K562 (cell line): ENCODE results near the gene SLC8A2. TPM values are rescaled to one million over a fixed set of nuclear protein-coding genes. Genes with fewer than 3 reads are reported as not detected.
A peak's percentile ranks its signal among the peaks of the same experiment; 100 is the strongest.

Experiments used
- ATAC-seq: fragments of 200-7000 bp; cut with Tn5 transposase; 3 replicates; pipeline ENCODE4 v1.9.1; 2020; ENCODE audit warnings: moderate library complexity
- BruUV-seq: library from RNA; stranded (reverse); fragments of 400-500 nt; replicated peaks from 2 replicates; lab custom pipeline; 2021; lab: Mats Ljungman, UMichigan
- CTCF ChIA-PET: fragments of 300-600 bp; formaldehyde crosslinking; extraction: SDS; loops from one replicate; lab custom pipeline; 2021; ENCODE audit warnings: low intra/inter-chr PET ratio; lab: Yijun Ruan, JAX
- POLR2A ChIA-PET: fragments of 300-600, 350-650 bp; sonication (Branson Sonifier 250); formaldehyde crosslinking; extraction: SDS; loops from one replicate; lab custom pipeline; 2021; ENCODE audit warnings: antibody characterized with exemption, inconsistent platforms; lab: Yijun Ruan, JAX
- DNase-seq, 4 experiments: peaks; one replicate each; pipeline versions ENCODE4 v3.0.0 to v3.0.0-alpha.2; 2011 to 2018; ENCODE audit warnings: low spot score in 3 of 4, mixed read lengths in 3 of 4; ENCODE audit errors: extremely low read depth in 1 of 4
- FAIRE-seq: peaks from 2 replicates; lab custom pipeline; 2011; peaks lifted over from hg19 to GRCh38; lab: Jason Lieb, UNC
- H2AFZ ChIP-seq: 2 replicates; pipeline ENCODE4 v1.6.0; 2011; ENCODE audit warnings: low read depth, low read length, control low read depth, inconsistent platforms
- H3K27ac ChIP-seq: fragments of 200-600 bp; 3 replicates; pipeline ENCODE4 v1.8.0; 2011; ENCODE audit warnings: low read depth, mild to moderate bottlenecking, control low read depth, inconsistent platforms, low read length, moderate library complexity, mixed read lengths; ENCODE audit errors: extremely low read depth
- H3K27me3 ChIP-seq, 2 experiments: fragments of 300-600 bp in 1 of 2; 2 replicates in 1 of 2; 3 replicates in 1 of 2; pipeline versions ENCODE4 v1.6.0 to v1.8.0; 2011; ENCODE audit warnings: inconsistent platforms in 2 of 2, low read length in 2 of 2, mild to moderate bottlenecking in 1 of 2, mixed read lengths in 1 of 2, moderate library complexity in 1 of 2; ENCODE audit not compliant: control insufficient read depth in 2 of 2, insufficient read depth in 2 of 2
- H3K36me3 ChIP-seq: fragments of 300-600 bp; 3 replicates; pipeline ENCODE4 v1.8.0; 2011; ENCODE audit warnings: mild to moderate bottlenecking, low read length, inconsistent platforms; ENCODE audit not compliant: control insufficient read depth, insufficient read depth
- H3K4me1 ChIP-seq, 2 experiments: fragments of 200-600 bp in 1 of 2; replicated peaks in 1 of 2; 2 replicates in 1 of 2; 3 replicates in 1 of 2; pipeline versions ENCODE4 v1.5.1 to v1.8.0; 2011; ENCODE audit warnings: inconsistent platforms in 2 of 2, low read length in 2 of 2, mild to moderate bottlenecking in 1 of 2, mixed read lengths in 1 of 2, moderate library complexity in 1 of 2; ENCODE audit not compliant: control insufficient read depth in 2 of 2, insufficient read depth in 2 of 2
- H3K4me2 ChIP-seq: 2 replicates; pipeline ENCODE4 v1.6.1; 2011; ENCODE audit warnings: low read length, control low read depth, inconsistent platforms, mixed read lengths; ENCODE audit not compliant: insufficient read depth
- H3K4me3 ChIP-seq: fragments of 200-600 bp; sonication (generic), shearing (Covaris generic); 2 replicates; pipeline ENCODE4 v1.5.1; 2016; ENCODE audit warnings: control low read depth, inconsistent platforms
- H3K79me2 ChIP-seq: fragments of 200-600 bp; 3 replicates; pipeline ENCODE4 v1.8.0; 2011; ENCODE audit warnings: low read length, inconsistent platforms; ENCODE audit not compliant: control insufficient read depth, insufficient read depth
- H3K9ac ChIP-seq, 2 experiments: 2 replicates each; pipeline versions ENCODE4 v1.6.0 to v1.6.1; 2011; ENCODE audit warnings: low read depth in 2 of 2, low read length in 2 of 2, control low read depth in 1 of 2, inconsistent platforms in 1 of 2, mild to moderate bottlenecking in 1 of 2, mixed read lengths in 1 of 2; ENCODE audit not compliant: insufficient read depth in 1 of 2
- H3K9me1 ChIP-seq: one replicate; pipeline ENCODE4 v1.6.0; 2011; ENCODE audit warnings: inconsistent platforms, mild to moderate bottlenecking, low read length, moderate library complexity; ENCODE audit not compliant: control insufficient read depth, insufficient read depth
- H3K9me3 ChIP-seq: replicated peaks from 2 replicates; pipeline ENCODE4 v1.5.1; 2011; ENCODE audit warnings: low read depth, low read length, inconsistent platforms; ENCODE audit not compliant: control insufficient read depth, insufficient read depth
- H4K20me1 ChIP-seq: replicated peaks from 2 replicates; pipeline ENCODE4 v1.6.1; 2011; ENCODE audit warnings: low read length, inconsistent platforms, mixed read lengths; ENCODE audit not compliant: control insufficient read depth, insufficient read depth
- EHMT2 ChIP-seq: fragments of 450-650 bp; IDR thresholded peaks from 2 replicates; pipeline ENCODE4 v1.6.1; 2018; ENCODE audit warnings: antibody characterized with exemption
- MCM2 ChIP-seq: fragments of 450-650 bp; IDR thresholded peaks from 2 replicates; pipeline ENCODE4 v1.6.1; 2017; ENCODE audit warnings: low read depth, mild to moderate bottlenecking
- MIER1 ChIP-seq: fragments of 450-650 bp; IDR thresholded peaks from 2 replicates; pipeline ENCODE4 v1.6.1; 2016; ENCODE audit warnings: antibody characterized with exemption, mild to moderate bottlenecking, low read depth
- NONO ChIP-seq, 2 experiments: fragments of 200-400 bp in 1 of 2; fragments of 450-650 bp in 1 of 2; formaldehyde crosslinking in 1 of 2; IDR thresholded peaks; 2 replicates each; pipeline ENCODE4 v1.6.1; 2017; ENCODE audit warnings: low read depth in 2 of 2, mild to moderate bottlenecking in 2 of 2, moderate library complexity in 2 of 2, low read length in 1 of 2
- PTTG1 ChIP-seq: fragments of 450-650 bp; IDR thresholded peaks from 2 replicates; pipeline ENCODE4 v1.6.1; 2016; ENCODE audit warnings: low read depth, mild to moderate bottlenecking, missing genetic modification characterization, missing compliant biosample characterization
- SIN3B ChIP-seq: fragments of 450-650 bp; IDR thresholded peaks from 2 replicates; pipeline ENCODE4 v1.6.1; 2017; ENCODE audit warnings: low read depth, mild to moderate bottlenecking, moderate library complexity
- TCF7L2 ChIP-seq: fragments of 150-350 bp; IDR thresholded peaks from 2 replicates; pipeline ENCODE4 v1.6.1; 2016; ENCODE audit warnings: low read depth, mild to moderate bottlenecking, low read length, moderate library complexity
- XRCC3 ChIP-seq: fragments of 450-650 bp; IDR thresholded peaks from 2 replicates; pipeline ENCODE4 v1.6.1; 2017; ENCODE audit warnings: mild to moderate bottlenecking, moderate library complexity
- ZBTB7A ChIP-seq: IDR thresholded peaks from 2 replicates; pipeline ENCODE4 v1.6.1; 2011; ENCODE audit warnings: low read depth, mild to moderate bottlenecking, low read length, moderate library complexity, borderline replicate concordance; ENCODE audit not compliant: control insufficient read depth
- ZKSCAN1 ChIP-seq: fragments of 150-350 bp; IDR thresholded peaks from 2 replicates; pipeline ENCODE4 v1.6.1; 2016; ENCODE audit warnings: low read depth, low read length
- WGBS: fragments of 100-300 bp; shearing (Covaris generic); methylation state at CpG from one replicate; pipeline ENCODE4 v1.1.6; 2016; ENCODE audit warnings: low coverage, mixed read lengths; ENCODE audit not compliant: insufficient coverage; ENCODE audit errors: missing lambda C conversion rate; 5-methylcytosine and 5-hydroxymethylcytosine counted together
- in situ Hi-C: fragments of 300-500 bp; cut with MboI; formaldehyde crosslinking; loops from 4 replicates; pipeline ENCODE4 v1.15.0; 2018; ENCODE audit warnings: inconsistent platforms, mixed read lengths
- intact Hi-C: fragments of 100-400 bp; cut with micrococcal nuclease; formaldehyde crosslinking; loops from 2 replicates; pipeline ENCODE4 v1.14.2; 2022
- polyA plus RNA-seq, 8 experiments: library from polyadenylated mRNA; depleted of rRNA in 4 of 8; stranded (reverse) in 5 of 8; unstranded in 3 of 8; fragments of >200 nt; fragmentation: Nextera tagmentation in 2 of 8; fragmentation: Illumina TruSeq in 1 of 8; extraction: Ambion mirVana in 2 of 8; extraction: Trizol in 1 of 8; gene quantifications; 2 replicates each; pipeline versions ENCODE4 v1.2.1 to v1.2.3, GENCODE V29; 2011 to 2014; ENCODE audit warnings: inconsistent platforms in 1 of 8, missing spikeins in 1 of 8
- total RNA-seq, 7 experiments: library from RNA; depleted of rRNA in 6 of 7; stranded (reverse); fragments of >200 nt in 6 of 7; fragmentation: Illumina TruSeq in 2 of 7; extraction: Trizol in 2 of 7; gene quantifications; 2 replicates each; pipeline versions ENCODE4 v1.2.1 to v1.2.3, GENCODE V29; 2011 to 2021; ENCODE audit warnings: low replicate concordance in 1 of 7
- TF ChIP-seq, protein P1 (sequence below), 2 experiments: fragments of 450-650 bp; formaldehyde crosslinking in 1 of 2; IDR thresholded peaks; 2 replicates each; pipeline versions ENCODE4 v1.4.0 to v1.6.1; 2014 to 2020; ENCODE audit warnings: mild to moderate bottlenecking in 2 of 2, borderline replicate concordance in 1 of 2, low read depth in 1 of 2
- TF ChIP-seq, protein P2 (sequence below): sonication (generic); formaldehyde crosslinking; IDR thresholded peaks from 2 replicates; pipeline ENCODE4 v1.4.0; 2020; ENCODE audit warnings: mild to moderate bottlenecking, missing genetic modification reagents

Gene SLC8A2
- total and polyA plus RNA-seq, 9 of the 15 experiments (the other 6 are each of a cell fraction or from before 2014, with no cell fraction given): 0.07 to 0.66 (median 0.24) TPM; not detected in 3

DNA sequence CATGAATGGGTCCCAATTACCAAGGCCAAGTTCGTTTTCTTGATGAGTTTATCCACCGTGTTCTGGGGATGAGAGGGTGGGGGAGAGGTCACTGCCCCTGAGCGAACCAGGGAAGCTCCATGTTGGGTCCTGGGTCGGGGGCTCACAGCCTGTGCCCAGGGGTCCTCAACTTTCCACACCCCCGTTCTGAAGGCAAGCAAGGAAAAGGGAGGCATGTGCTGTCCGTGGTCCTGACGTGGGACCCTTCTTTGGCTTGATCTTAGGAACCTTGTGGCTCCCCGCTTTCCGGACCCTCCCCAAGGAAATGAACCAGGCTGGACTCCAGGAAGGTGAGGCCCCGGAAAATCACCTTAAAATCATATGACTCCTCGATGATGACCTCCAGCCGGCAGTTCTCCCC, 34.2 kb downstream of the SLC8A2 start:
- no peaks in the 10 kb centered on the region; a peak in 1 of 5 replicates for H3K4me1 ChIP-seq
- H3K9ac ChIP-seq: no peak overlapping the region
- no peak for DNase-seq
- no peak overlapping the region for H3K4me2 ChIP-seq
- H3K27ac ChIP-seq: no peak overlapping the region
- peaks cover 3% of the 10 kb centered on the region for H3K9me1 ChIP-seq
- ChIA-PET POLR2A (interaction anchor here (0.8 to 0.9 kb wide), 2 partner anchors 9 kb away, joined by 3 to 4 read pairs; no protein-coding TSS in a partner anchor), CTCF (interaction anchor here (0.7 to 4.6 kb wide), 4 partner anchors 45 to 351 kb away, joined by 3 to 79 read pairs (median 16); no protein-coding TSS in a partner anchor)
- no peak overlapping the region for H2AFZ ChIP-seq
- WGBS: 4% methylated on average over 12 of the region's 12 CpGs
- TF ChIP-seq PTTG1 (tag): no peak
- TF ChIP-seq EHMT2: peak; percentile 95
- peak; percentile 59; the same call in 1 of the 2 replicates for TF ChIP-seq ZBTB7A
- TF ChIP-seq, protein P1, sequence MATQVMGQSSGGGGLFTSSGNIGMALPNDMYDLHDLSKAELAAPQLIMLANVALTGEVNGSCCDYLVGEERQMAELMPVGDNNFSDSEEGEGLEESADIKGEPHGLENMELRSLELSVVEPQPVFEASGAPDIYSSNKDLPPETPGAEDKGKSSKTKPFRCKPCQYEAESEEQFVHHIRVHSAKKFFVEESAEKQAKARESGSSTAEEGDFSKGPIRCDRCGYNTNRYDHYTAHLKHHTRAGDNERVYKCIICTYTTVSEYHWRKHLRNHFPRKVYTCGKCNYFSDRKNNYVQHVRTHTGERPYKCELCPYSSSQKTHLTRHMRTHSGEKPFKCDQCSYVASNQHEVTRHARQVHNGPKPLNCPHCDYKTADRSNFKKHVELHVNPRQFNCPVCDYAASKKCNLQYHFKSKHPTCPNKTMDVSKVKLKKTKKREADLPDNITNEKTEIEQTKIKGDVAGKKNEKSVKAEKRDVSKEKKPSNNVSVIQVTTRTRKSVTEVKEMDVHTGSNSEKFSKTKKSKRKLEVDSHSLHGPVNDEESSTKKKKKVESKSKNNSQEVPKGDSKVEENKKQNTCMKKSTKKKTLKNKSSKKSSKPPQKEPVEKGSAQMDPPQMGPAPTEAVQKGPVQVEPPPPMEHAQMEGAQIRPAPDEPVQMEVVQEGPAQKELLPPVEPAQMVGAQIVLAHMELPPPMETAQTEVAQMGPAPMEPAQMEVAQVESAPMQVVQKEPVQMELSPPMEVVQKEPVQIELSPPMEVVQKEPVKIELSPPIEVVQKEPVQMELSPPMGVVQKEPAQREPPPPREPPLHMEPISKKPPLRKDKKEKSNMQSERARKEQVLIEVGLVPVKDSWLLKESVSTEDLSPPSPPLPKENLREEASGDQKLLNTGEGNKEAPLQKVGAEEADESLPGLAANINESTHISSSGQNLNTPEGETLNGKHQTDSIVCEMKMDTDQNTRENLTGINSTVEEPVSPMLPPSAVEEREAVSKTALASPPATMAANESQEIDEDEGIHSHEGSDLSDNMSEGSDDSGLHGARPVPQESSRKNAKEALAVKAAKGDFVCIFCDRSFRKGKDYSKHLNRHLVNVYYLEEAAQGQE (IDR thresholded peaks at IDR 0.05; ENCODE audit: borderline replicate concordance): peak; percentile 96
- TF ChIP-seq, protein P1 (CRISPR knock-in tag; IDR thresholded peaks at IDR 0.05; ENCODE audit: low read depth): peak; percentile 88
- TF ChIP-seq SIN3B: no peak
- no peak for TF ChIP-seq TCF7L2
- TF ChIP-seq, protein P2, sequence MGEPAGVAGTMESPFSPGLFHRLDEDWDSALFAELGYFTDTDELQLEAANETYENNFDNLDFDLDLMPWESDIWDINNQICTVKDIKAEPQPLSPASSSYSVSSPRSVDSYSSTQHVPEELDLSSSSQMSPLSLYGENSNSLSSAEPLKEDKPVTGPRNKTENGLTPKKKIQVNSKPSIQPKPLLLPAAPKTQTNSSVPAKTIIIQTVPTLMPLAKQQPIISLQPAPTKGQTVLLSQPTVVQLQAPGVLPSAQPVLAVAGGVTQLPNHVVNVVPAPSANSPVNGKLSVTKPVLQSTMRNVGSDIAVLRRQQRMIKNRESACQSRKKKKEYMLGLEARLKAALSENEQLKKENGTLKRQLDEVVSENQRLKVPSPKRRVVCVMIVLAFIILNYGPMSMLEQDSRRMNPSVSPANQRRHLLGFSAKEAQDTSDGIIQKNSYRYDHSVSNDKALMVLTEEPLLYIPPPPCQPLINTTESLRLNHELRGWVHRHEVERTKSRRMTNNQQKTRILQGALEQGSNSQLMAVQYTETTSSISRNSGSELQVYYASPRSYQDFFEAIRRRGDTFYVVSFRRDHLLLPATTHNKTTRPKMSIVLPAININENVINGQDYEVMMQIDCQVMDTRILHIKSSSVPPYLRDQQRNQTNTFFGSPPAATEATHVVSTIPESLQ (CRISPR knock-in tag): no peak
- peak; percentile 91 for TF ChIP-seq MIER1
- no peak for TF ChIP-seq NONO (IDR thresholded peaks at IDR 0.05; ENCODE audit: low read depth in 2 of 2, low read length in 1 of 2)
- no peak for TF ChIP-seq ZKSCAN1
- no peak for TF ChIP-seq XRCC3
- TF ChIP-seq MCM2: no peak
- H4K20me1 ChIP-seq: peaks cover 19% of the 10 kb centered on the region; the same call in 1 of the 2 replicates
- in situ Hi-C loops: loop anchor here (5.0 kb wide), 1 partner anchor 260 kb away; no protein-coding TSS in a partner anchor
- no peak for ATAC-seq
- H3K79me2 ChIP-seq: no peaks in the 10 kb centered on the region
- FAIRE-seq: no peak
- H3K36me3 ChIP-seq: no peaks in the 10 kb centered on the region
- no TSS peak for BruUV-seq
- H3K4me3 ChIP-seq: no peak overlapping the region
- H3K27me3 ChIP-seq: peaks cover 3 to 10% of the 10 kb centered on the region in 2 experiments; a peak in 1 of 5 replicates
- no peaks in the 10 kb centered on the region for H3K9me3 ChIP-seq
- intact Hi-C loops: loop anchor here (5.0 kb wide), 2 partner anchors 45 to 80 kb away; partner anchors contain the start of genes KPTN and NAPA
